Iris pigment epithelial cell (primary cell): ENCODE measurements around the gene OTULINL.

ENCODE experiments used
- DNase-seq: peaks from one replicate; pipeline ENCODE4 v3.0.0-alpha.2; 2011; ENCODE audit warnings: low read depth

The OTULINL gene

DNA sequence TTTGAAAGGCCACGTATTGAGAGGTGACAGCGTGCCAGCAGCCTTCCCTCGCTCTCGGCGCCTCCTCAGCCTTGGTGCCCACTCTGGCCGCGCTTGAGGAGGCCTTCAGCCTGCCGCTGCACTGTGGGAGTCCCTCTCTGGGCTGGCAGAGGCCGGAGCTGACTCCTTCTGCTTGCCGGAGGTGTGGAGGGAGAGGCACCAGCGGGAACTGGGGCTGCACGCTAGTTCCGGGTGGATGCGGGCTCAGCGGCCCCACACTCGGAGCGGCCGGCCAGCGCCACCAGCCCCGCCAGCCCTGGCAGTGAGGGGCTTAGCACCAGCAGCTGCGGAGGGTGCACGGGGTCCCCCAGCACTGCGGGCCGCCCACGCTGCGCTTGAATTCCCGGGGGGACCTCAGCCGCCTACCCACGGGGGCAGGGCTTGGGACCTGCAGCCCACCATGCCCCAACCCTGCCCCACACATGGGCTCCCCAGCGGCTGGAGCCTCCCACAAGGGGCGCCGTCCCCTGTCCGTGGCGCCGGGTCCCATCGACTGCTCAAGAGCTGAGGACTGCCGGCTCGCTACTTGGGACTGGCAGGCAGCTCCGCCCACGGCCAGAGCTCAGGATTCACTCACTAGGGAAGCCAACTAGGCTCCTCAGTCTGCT is 4.4 kb upstream of the OTULINL start:
- DNase-seq, result no peak

GRCh38 chr5:14577971-14578370 is 3.6 kb upstream of the OTULINL start:
- DNase-seq, result no peak

GRCh38 chr5:14579246-14579645 is 2.3 kb upstream of the OTULINL start:
- DNase-seq, result no peak

DNA sequence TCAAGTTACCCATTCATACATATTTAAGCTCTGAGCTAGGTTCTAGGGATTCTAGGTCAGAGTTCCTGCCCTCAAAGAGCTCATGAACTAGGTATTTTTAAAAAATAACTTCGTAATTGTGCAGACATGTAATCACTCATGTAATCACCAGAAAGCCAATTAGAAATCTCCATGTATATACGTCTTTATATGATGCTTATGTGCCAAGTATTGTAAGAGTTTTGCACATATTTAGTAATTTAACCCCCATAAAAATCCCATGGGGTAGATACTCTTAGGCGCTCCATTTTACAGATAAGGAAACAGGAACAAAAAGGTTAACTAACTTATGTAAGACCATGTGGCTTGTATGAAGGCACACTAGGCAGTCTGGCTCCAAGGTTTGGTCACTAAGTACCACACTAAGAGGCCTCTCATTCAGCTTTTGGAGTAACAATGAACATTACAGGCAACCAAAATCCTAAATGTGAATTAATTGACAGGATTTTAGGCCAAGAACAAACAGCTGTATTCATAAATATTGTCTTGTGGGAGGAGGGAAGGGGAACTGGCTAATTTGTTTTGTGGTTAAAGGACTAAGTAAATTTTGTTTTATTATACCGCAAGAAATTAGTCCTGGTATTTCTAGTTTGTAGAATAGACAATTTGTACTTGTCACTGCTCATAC is 1.7 kb upstream of the OTULINL start:
- no peak for DNase-seq

DNA sequence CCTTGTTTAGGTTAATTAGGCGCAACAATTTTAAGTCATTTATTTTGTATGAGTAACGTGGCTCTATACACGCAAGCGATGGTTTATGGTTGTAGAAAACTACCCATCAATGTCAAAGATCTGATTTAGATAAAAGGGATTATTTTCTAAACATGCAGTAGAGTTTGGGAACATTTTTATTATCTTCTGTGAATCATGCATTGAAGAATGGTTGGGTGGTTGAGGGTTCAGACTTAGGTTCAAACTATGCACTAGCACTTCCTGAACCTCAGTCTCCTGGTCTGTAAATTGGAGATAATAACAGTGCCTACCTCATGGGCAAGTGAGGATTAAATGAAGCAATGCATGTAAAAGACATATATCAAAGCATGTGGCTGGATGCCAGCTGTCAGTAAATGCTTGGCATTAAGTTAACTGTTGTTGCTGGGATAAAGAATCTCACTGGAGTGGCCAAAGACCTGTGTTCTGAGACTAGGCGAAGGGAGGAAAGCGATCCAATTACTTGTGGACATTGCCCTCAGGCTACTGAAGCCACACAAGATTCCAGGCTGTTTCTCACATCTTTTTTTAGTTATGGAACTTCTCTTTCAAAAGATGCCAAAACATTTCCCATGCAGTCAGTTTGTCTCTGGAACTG is 1.1 kb upstream of the OTULINL start:
- DNase-seq, result no peak

DNA sequence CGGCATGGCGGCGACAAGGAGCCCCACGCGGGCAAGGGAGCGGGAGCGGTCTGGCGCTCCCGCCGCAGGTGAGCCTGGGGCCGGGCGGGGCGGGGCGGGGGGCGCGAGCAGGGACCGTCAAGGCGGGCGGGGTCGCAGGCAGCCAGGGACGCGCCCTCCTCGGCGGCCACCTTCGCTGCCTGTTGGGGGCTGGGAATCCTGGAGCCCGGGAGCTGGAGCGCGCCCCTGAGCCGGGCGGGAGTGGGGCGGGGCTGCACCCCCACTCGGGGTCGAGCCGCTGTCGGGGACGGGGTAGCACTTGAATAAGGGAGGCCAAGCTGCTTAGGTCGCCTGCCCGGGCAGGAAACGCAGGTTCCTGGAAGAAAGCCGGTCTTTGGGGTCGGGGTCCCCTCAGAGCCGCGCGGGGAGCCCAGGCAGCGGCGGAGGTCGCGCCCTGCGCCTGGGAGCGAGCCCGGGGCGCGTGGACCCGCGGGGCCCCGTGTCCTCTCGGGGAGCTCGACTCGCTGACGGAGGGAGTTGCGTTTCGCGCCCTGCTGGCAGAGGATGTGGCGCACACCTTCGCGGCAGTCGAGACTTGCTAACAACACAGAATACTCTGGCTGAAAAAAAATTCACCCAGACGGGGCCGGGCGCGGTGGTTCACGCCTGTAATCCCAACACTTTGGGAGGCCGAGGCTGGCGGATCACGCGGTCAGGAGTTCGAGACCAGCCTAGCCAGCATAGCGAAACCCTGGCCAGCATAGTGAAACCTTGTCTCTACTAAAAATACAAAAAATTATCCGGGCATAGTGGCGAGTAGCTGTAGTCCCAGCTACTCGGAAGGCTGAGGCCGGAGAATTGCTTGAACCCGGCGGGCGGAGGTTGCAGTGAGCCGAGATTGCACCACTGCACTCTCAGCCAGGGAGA is 552 bp downstream of the OTULINL start:
- no peak for DNase-seq

GRCh38 chr5:14582797-14583137 is 1.2 kb downstream of the OTULINL start:
- no peak for DNase-seq

DNA sequence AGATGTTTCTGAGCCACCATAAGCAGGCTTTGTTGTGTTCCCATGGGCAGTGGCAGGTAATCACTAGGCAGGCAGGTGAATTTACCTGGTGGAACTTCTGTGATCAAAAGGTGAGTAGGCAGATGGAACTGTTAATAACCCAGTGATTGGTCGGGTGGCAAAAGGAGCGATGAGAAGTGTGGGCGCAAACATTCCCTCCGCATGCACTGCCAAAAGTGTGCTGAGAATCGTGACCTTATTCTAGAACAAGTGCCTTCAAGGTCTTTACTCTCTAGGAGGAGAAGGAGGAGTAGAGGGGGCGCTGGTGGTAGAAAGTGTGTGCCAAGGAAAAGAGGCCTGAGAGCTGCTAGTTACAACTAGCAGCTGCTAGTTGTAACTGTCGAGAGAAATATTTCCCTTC is 3.3 kb downstream of the OTULINL start:
- no peak for DNase-seq

DNA sequence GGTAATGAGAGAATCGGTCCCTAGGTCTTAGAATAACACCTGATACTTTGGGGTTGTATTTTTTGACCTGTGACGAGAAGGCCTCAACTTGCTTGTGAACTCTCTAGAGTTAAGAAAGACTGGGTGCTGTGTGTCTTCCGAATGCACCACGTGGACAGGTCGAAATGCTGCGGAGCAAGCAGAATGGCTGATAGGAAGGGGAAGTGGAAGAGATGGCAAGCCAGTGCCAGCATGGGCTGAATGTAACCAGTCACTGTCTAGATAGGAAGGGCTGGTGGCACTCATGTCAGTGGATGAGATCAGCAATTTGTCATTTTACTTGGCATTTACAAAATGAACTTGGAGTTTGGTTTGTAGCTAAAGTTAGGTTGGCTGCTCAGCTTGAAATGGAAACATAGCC is 5.6 kb downstream of the OTULINL start:
- no peak for DNase-seq

DNA sequence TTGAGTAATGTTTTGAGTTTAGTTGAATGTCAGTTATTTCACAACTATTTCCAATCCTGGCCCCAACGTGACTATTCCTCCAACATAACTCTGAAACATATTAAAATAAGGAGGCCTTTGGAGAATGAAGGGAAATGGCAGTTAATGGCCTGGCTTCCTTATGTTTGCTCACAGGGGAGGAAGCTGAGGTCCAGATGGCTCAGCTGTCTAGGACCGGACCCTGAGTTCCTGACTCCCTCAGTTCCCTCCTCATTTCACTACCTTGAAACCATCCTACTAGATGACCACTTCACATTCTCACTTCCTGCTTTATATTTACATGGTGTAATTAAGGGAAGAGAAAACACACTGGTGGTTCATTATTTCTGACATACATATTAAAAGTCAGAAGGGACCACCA is 6.6 kb downstream of the OTULINL start:
- no peak for DNase-seq

- DNase-seq, result peak; percentile 13
These were observed 7.4 kb downstream of the OTULINL start for GRCh38 chr5:14588758-14589543.

DNA sequence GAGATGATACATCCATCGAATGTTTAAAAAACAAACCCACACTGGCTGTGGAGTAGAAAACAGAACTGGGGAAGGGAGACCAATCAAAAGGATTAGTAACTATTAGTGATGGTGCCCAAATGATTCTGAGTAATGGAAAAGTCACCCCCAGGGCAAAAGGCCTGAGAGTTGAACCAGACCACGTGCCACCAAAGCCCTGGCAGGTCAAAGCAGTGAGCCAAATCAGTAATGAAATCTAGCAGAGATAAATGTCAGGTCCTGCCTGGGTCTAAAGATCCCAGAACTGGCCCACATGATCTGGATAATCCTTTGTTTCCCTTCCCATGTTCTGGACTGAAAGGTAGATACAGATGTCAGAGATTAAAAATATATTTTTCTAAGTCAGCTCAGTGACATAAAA is 9.4 kb downstream of the OTULINL start:
- no peak for DNase-seq

DNA sequence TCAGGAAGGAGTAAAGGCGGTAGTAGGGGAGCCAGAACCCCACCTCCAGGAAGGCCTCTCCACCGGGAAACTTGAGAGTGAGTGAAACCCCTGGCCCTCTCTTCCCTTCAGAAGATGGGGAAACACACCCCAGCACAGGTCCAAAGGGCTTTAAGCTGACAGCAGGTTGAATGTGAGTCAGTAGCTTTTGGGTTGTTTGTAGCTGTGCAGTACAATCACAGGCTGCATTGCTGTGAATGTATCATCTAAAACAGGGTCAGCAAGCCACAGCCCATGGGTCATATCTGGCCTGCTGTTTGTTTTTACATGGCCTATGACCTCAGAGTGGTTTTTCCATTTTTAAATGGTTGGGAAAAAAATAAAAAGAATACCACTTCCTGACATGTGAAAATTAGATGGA is 10.0 kb downstream of the OTULINL start:
- no peak for DNase-seq

- DNase-seq, result no peak
These were observed 11.9 kb downstream of the OTULINL start for GRCh38 chr5:14593326-14594021.

- DNase-seq, result no peak
These were observed 12.9 kb downstream of the OTULINL start for GRCh38 chr5:14594378-14595074.

DNA sequence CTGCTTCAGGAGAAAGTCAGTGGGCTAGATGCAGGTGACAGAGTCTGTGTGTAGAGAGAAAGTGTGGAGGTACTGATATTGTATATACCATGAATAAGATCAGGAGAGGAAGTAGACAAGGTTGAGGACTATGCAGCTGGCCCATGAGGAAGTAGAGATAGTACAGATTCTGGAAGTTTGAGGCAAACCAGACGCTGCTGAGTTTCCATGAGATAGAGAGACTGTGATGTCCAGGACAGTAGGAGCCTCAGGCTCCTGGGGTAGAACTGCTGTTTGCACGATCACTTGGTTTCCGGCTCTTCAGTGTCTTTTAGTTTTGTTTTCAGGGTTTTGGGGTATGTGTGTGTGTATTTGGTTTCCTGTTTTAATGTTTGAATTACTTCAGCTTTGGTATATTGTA is 13.6 kb downstream of the OTULINL start:
- no peak for DNase-seq

DNA sequence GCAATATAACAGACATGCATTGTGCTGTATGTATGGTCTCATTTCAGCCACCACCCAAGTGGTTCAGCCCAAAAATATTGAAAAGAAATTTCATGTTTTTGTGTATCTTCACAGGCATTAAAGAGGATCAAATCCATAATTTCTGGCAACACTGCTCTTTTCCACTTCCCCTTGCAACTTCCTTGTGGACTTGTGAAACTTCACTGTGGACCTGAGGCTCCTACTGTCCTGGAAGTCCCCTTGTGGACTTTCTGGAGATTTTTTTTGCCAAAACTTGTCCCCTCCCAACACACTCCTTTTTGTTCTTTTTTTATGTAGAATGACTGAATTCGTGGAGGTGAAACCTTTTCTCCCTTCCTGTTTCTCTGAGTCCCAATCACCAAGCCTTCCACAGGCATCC is 14.3 kb downstream of the OTULINL start:
- no peak for DNase-seq

- DNase-seq, result no peak
These were observed 15.5 kb downstream of the OTULINL start for GRCh38 chr5:14597080-14597479.

- no peak for DNase-seq
These were observed 16.6 kb downstream of the OTULINL start for GRCh38 chr5:14598225-14598624.

DNA sequence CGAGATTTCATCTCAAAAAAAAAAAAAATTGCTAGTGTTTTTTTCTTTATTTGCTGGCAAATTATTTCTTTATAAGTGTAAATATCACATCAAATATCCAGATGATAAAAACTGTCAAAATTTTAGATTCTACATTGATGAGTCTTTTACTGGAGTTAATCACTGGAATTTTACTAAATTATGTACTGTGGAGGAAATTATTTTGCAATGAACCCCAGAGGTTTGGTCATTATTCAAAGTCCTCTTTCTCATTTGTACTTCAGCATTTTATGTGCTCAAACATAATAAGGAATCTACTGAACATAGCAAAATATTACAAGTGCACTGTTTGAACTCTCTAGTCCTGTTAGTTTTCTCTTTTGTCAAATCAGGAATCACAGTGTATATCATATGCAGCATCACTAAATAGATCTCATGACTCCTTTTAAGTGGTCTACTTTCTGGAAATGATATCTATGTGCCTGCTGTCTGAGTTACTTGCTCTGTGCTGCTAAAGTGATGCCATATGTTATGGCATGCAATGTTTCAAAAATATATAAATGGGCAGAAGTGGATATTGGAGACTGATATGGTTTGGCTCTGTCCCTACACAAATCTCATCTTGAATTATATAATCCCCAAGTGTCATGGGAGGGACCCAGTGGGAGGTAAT is 18.0 kb downstream of the OTULINL start:
- no peak for DNase-seq
